Hepatocyte (in vitro differentiated cells): ENCODE data around the gene LDLRAP1.

ENCODE experiments used
- EZH2phosphoT487 ChIP-seq: fragments of 200-600 bp; sonication (generic); IDR thresholded peaks from one replicate; pipeline ENCODE4 v1.6.1; 2018; ENCODE audit warnings: antibody characterized with exemption, mild to moderate bottlenecking, low read depth, moderate library complexity; ENCODE audit not compliant: unreplicated experiment, severe bottlenecking
- TF ChIP-seq, protein P1 (sequence below): fragments of 200-600 bp; sonication (generic); IDR thresholded peaks from 2 replicates; pipeline ENCODE4 v1.5.1; 2016; ENCODE audit warnings: antibody characterized with exemption, mild to moderate bottlenecking; ENCODE audit not compliant: poor library complexity

DNA sequence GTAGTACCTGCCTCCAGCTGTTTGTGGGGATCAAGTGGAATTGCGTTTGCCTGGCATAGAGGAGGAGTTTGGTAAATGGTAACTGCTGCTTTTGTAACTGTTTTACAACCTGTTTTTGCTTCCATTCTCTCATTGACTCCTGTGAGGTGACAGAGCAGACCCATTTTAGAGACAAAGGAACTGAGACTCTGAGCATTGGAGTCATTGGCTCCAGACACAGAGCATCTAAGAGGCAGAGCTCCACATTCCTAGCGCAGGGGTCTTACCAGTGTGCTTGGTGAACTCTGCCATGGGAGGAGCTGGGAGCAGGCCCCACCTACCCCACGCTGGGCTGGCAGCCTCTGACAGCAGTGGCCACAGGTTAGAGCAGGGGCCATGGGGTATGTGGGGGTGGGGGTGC, 2.4 kb downstream of the LDLRAP1 start:
- TF ChIP-seq, protein P1, sequence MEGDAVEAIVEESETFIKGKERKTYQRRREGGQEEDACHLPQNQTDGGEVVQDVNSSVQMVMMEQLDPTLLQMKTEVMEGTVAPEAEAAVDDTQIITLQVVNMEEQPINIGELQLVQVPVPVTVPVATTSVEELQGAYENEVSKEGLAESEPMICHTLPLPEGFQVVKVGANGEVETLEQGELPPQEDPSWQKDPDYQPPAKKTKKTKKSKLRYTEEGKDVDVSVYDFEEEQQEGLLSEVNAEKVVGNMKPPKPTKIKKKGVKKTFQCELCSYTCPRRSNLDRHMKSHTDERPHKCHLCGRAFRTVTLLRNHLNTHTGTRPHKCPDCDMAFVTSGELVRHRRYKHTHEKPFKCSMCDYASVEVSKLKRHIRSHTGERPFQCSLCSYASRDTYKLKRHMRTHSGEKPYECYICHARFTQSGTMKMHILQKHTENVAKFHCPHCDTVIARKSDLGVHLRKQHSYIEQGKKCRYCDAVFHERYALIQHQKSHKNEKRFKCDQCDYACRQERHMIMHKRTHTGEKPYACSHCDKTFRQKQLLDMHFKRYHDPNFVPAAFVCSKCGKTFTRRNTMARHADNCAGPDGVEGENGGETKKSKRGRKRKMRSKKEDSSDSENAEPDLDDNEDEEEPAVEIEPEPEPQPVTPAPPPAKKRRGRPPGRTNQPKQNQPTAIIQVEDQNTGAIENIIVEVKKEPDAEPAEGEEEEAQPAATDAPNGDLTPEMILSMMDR, result no peak
- TF ChIP-seq EZH2phosphoT487, result no peak
